ENCODE results near the gene PTGIR.

DNA sequence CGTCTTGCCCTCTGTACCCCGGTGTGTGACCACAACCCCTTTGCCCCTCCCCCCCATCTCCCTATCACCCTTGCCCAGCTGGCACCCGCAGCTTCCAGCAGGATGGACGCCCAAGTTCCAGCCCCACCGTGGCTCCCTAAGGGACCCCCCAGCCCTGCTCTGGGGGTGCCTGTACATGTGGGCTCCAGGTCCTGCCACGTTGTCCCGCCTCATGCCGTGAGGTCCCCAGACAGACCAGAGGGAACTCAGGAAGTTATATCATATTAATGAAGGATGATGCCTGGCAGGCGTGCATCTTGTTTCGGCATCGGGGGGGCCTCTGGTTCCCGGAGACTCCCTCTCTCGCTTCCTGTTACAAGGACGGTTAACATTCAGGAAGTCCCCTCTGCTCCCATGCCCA, 1.6 kb upstream of the PTGIR start:
- no peak for TF ChIP-seq POLR2A (IDR thresholded peaks at IDR 0.05; ENCODE audit: low read depth)
- TF ChIP-seq, protein P1, sequence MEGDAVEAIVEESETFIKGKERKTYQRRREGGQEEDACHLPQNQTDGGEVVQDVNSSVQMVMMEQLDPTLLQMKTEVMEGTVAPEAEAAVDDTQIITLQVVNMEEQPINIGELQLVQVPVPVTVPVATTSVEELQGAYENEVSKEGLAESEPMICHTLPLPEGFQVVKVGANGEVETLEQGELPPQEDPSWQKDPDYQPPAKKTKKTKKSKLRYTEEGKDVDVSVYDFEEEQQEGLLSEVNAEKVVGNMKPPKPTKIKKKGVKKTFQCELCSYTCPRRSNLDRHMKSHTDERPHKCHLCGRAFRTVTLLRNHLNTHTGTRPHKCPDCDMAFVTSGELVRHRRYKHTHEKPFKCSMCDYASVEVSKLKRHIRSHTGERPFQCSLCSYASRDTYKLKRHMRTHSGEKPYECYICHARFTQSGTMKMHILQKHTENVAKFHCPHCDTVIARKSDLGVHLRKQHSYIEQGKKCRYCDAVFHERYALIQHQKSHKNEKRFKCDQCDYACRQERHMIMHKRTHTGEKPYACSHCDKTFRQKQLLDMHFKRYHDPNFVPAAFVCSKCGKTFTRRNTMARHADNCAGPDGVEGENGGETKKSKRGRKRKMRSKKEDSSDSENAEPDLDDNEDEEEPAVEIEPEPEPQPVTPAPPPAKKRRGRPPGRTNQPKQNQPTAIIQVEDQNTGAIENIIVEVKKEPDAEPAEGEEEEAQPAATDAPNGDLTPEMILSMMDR (IDR thresholded peaks at IDR 0.05), result no peak
- TF ChIP-seq POLR2AphosphoS5 (IDR thresholded peaks at IDR 0.05), result no peak
- TF ChIP-seq EP300 (IDR thresholded peaks at IDR 0.05), result no peak
